Calu3 (cell line): ENCODE measurements around the gene SLC35D3. TPM values are rescaled to one million over a fixed set of nuclear protein-coding genes. Genes with fewer than 3 reads are reported as not detected.
"Not testable (repeated sequence)": the region's sequence is repeated elsewhere in the genome, so short reads cannot be mapped to it uniquely, and the experiment has no call there.

ENCODE experiments used
- Bru-seq: library from RNA; stranded (reverse); fragments of 400-500 nt; gene quantifications from one replicate; lab custom pipeline; 2021; lab: Mats Ljungman, UMichigan
- BruChase-seq, 2 experiments: library from RNA; stranded (reverse); fragments of 400-500 nt; gene quantifications; one replicate each; lab custom pipeline; 2021; lab: Mats Ljungman, UMichigan
- BruUV-seq: library from RNA; stranded (reverse); fragments of 400-500 nt; replicated peaks from 2 replicates; lab custom pipeline; 2021; lab: Mats Ljungman, UMichigan
- CTCF ChIA-PET: fragments of 300-600 bp; sonication (Branson Sonifier 250); formaldehyde crosslinking; loops from one replicate; lab custom pipeline; 2022; ENCODE audit warnings: antibody characterized with exemption; lab: Charles Lee
- DNase-seq: peaks from one replicate; pipeline ENCODE4 v3.0.0; 2022
- H3K27ac Mint-ChIP-seq: one replicate; pipeline ENCODE4 v1.8.0; 2022; ENCODE audit warnings: mixed read lengths; ENCODE audit not compliant: unreplicated experiment
- H3K27me3 Mint-ChIP-seq: one replicate; pipeline ENCODE4 v1.8.0; 2022; ENCODE audit warnings: mixed read lengths; ENCODE audit not compliant: unreplicated experiment
- H3K36me3 Mint-ChIP-seq: one replicate; pipeline ENCODE4 v1.8.0; 2022; ENCODE audit warnings: mild to moderate bottlenecking, moderate library complexity, mixed read lengths; ENCODE audit not compliant: insufficient read depth, unreplicated experiment
- H3K4me1 Mint-ChIP-seq: one replicate; pipeline ENCODE4 v1.8.0; 2022; ENCODE audit warnings: mild to moderate bottlenecking, low read depth, mixed read lengths; ENCODE audit not compliant: unreplicated experiment
- H3K4me3 Mint-ChIP-seq: one replicate; pipeline ENCODE4 v1.8.0; 2022; ENCODE audit warnings: mild to moderate bottlenecking, low read depth, moderate library complexity, mixed read lengths; ENCODE audit not compliant: unreplicated experiment
- H3K9me3 Mint-ChIP-seq: one replicate; pipeline ENCODE4 v1.8.0; 2022; ENCODE audit warnings: low read depth, mixed read lengths; ENCODE audit not compliant: unreplicated experiment
- intact Hi-C: fragments of 100-400 bp; cut with micrococcal nuclease; formaldehyde crosslinking; loops from one replicate; pipeline ENCODE4 v1.10.0; 2022; ENCODE audit not compliant: unreplicated experiment
- long read RNA-seq: library from polyadenylated mRNA; stranded (forward); transcript quantifications from one replicate; pipeline ENCODE4 v2.0.0, GENCODE V29; 2022
- total RNA-seq: library from RNA; stranded (reverse); gene quantifications from 2 replicates; pipeline ENCODE4 v1.2.3, GENCODE V29; 2022
- TF ChIP-seq, protein P1 (sequence below): fragments of 200-600 bp; IDR thresholded peaks from one replicate; pipeline ENCODE4 v1.8.0; 2022; ENCODE audit warnings: antibody characterized with exemption; ENCODE audit not compliant: unreplicated experiment

SLC35D3 gene, protein sequence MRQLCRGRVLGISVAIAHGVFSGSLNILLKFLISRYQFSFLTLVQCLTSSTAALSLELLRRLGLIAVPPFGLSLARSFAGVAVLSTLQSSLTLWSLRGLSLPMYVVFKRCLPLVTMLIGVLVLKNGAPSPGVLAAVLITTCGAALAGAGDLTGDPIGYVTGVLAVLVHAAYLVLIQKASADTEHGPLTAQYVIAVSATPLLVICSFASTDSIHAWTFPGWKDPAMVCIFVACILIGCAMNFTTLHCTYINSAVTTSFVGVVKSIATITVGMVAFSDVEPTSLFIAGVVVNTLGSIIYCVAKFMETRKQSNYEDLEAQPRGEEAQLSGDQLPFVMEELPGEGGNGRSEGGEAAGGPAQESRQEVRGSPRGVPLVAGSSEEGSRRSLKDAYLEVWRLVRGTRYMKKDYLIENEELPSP
- total RNA-seq (not detected in 2 replicates), Bru-seq, nascent RNA (percentile 13 among the genes with signal in this experiment), BruChase-seq, experiment 1, labeled RNA remaining after a 6-hour chase (percentile 21 among the genes with signal in this experiment), BruChase-seq, experiment 2, labeled RNA remaining after a 2-hour chase (percentile 21 among the genes with signal in this experiment)
- long read RNA-seq, partial matches to known transcripts = 0 of 1 reads
- long read RNA-seq, other reads (novel, unspliced or antisense) = 0 of 1 reads

- H3K27ac Mint-ChIP-seq = no peak within 1 kb of the TSS
- no peaks in the 10 kb centered on the region for H3K9me3 Mint-ChIP-seq
- no peaks in the 10 kb centered on the region for H3K27me3 Mint-ChIP-seq
- peaks cover 17% of the 10 kb centered on the region for H3K36me3 Mint-ChIP-seq
- TF ChIP-seq, protein P1, sequence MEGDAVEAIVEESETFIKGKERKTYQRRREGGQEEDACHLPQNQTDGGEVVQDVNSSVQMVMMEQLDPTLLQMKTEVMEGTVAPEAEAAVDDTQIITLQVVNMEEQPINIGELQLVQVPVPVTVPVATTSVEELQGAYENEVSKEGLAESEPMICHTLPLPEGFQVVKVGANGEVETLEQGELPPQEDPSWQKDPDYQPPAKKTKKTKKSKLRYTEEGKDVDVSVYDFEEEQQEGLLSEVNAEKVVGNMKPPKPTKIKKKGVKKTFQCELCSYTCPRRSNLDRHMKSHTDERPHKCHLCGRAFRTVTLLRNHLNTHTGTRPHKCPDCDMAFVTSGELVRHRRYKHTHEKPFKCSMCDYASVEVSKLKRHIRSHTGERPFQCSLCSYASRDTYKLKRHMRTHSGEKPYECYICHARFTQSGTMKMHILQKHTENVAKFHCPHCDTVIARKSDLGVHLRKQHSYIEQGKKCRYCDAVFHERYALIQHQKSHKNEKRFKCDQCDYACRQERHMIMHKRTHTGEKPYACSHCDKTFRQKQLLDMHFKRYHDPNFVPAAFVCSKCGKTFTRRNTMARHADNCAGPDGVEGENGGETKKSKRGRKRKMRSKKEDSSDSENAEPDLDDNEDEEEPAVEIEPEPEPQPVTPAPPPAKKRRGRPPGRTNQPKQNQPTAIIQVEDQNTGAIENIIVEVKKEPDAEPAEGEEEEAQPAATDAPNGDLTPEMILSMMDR = no peak
- CTCF ChIA-PET = interaction anchor here (0.6 kb wide), 1 partner anchor 8 kb away, joined by 3 read pairs; no protein-coding TSS in a partner anchor
- no peaks in the 10 kb centered on the region for H3K4me1 Mint-ChIP-seq
- intact Hi-C loops = loop anchor here (10.0 kb wide), 1 partner anchor 277 kb away; no protein-coding TSS in a partner anchor
- peak within 1 kb of the TSS; percentile 85 for H3K4me3 Mint-ChIP-seq
- DNase-seq = peak; percentile 9
- no TSS peak for BruUV-seq
Observed at GRCh38 chr6:136921936-136922684, at the start of gene SLC35D3. SLC35D3 (plus strand) TSS chr6:136922301; CDS start chr6:136922429, 128 bp downstream.

DNA sequence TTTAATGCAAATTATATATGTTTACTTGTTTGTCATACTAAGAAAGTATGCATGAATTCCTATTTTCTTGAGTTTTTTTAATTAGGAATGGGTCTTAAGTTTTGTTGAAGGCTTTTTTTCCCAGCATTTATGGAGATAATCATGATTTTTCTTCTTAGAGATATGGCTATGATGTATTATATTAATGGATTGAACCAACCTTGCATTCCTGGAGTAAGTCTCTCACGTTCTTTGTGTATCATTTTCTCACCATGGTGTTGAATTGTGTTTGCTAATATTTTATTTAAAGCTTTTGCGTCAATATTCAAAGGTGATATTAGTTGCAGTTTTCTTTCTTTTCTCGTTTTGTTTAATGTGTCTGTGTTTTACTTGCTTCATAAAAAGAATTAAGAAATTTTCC, 48.4 kb upstream of the SLC35D3 start:
- no TSS peak for BruUV-seq
- H3K4me1 Mint-ChIP-seq = no peaks in the 10 kb centered on the region
- no peaks in the 10 kb centered on the region for H3K36me3 Mint-ChIP-seq
- CTCF ChIA-PET = no interaction called here
- H3K4me3 Mint-ChIP-seq = no peak overlapping the region
- no peaks in the 10 kb centered on the region for H3K27me3 Mint-ChIP-seq
- no peak for DNase-seq
- H3K27ac Mint-ChIP-seq = no peak overlapping the region
- no peaks in the 10 kb centered on the region for H3K9me3 Mint-ChIP-seq
- TF ChIP-seq, protein P1 = no peak
- intact Hi-C loops = no loop called here

GRCh38 chr6:136876469-136876868, 45.6 kb upstream of the SLC35D3 start:
- BruUV-seq, H3K27ac Mint-ChIP-seq, H3K9me3 Mint-ChIP-seq, H3K4me1 Mint-ChIP-seq, DNase-seq, H3K36me3 Mint-ChIP-seq, H3K27me3 Mint-ChIP-seq, H3K4me3 Mint-ChIP-seq, CTCF ChIA-PET, intact Hi-C loops: not testable (repeated sequence)

- Mint-ChIP-seq H3K27ac (no peak overlapping the region), H3K27me3 (no peaks in the 10 kb centered on the region), H3K9me3 (no peaks in the 10 kb centered on the region), H3K4me3 (no peak overlapping the region), H3K4me1 (no peaks in the 10 kb centered on the region), H3K36me3 (no peaks in the 10 kb centered on the region)
- DNase-seq = no peak
- BruUV-seq = no TSS peak
- TF ChIP-seq, protein P1 = no peak
- intact Hi-C loops = no loop called here
- CTCF ChIA-PET = no interaction called here
Observed at GRCh38 chr6:136880748-136881460, 41.2 kb upstream of the SLC35D3 start.
